HG03139 (cell line): ENCODE data around the gene CLTB.
"Not testable (repeated sequence)": the region's sequence is repeated elsewhere in the genome, so short reads cannot be mapped to it uniquely, and the experiment has no call there.

Source experiments
- ATAC-seq: cut with Tn5 transposase; IDR thresholded peaks from one replicate; pipeline ENCODE4 v1.9.1; 2021; ENCODE audit not compliant: unreplicated experiment

Gene CLTB

DNA sequence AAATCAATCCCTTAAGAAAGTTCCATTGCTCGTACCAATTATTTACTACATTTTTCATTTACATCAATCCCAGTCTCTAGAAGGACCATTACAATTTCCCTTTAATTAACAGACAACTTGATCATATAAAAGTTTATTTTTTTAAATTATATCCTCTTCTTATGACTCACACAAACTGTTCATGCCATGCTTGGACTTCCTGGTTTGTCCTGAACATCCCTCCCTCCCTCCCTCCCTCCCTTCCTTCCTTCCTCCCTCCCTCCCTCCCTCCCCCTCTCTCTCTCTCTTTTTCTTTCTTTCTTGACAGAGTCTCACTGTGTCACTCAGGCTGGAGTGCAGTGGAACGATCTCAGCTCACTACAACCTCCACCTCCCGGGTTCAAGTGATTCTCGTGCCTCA is 11.6 kb upstream of the CLTB start:
- ATAC-seq = no peak

DNA sequence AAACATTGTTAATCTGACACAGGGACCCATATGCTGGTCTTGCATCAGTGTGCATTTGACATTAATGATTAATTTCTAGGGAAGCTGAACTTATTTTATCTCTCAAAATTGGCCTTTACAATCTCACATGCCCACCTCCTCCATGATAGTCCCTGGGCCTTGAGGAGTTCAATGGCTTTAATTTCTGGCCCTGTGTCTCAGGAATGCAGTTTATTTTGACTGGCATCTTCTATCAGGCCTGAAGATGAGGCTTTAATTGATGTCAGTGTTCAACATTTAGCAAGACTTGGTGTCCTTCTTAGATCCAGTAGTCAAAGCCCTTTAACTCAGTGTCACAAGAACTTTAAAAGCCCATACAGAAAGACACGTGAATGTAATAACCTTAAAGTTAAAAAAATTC is 10.5 kb upstream of the CLTB start:
- ATAC-seq = no peak

DNA sequence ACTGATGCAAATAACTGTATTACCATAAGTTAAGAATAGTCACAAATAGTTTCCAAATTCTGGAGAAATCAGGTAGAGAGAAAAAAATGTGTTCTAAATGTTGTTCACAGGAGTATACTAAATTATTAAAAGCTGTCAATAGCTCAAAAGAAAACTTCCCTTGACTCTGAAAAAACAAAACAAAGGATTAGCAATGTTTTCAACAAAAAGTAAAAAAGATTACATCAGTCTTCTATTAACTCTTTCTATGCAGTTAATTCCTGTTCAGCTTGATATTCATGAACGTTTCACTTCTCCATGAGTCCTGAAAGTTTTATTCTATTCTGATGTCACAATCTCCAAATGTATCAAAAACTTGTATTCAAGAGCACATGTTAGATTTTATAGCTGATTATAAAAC is 9.5 kb upstream of the CLTB start:
- no peak for ATAC-seq

DNA sequence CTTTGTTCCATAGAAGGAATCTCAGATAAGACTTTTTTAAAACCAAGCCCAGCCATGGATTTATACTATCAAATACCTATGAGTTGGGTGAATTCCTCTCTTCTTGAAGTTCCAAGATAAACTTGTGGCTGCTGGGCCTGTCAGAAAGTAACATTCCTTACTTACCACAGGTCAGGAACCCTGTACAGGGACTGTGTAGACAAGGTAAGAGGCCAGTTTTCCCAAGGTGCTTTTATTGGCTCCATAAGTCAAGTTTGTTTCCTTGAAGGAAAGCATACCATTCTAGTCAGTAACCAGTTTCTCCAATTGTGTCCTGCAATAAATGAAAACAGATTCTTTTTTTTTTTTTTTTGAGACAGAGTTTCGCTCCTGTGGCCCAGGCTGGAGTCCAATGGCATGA is 8.8 kb upstream of the CLTB start:
- ATAC-seq = no peak

- ATAC-seq = no peak
Measured at GRCh38 chr5:176424181-176424580, 7.8 kb upstream of the CLTB start.

DNA sequence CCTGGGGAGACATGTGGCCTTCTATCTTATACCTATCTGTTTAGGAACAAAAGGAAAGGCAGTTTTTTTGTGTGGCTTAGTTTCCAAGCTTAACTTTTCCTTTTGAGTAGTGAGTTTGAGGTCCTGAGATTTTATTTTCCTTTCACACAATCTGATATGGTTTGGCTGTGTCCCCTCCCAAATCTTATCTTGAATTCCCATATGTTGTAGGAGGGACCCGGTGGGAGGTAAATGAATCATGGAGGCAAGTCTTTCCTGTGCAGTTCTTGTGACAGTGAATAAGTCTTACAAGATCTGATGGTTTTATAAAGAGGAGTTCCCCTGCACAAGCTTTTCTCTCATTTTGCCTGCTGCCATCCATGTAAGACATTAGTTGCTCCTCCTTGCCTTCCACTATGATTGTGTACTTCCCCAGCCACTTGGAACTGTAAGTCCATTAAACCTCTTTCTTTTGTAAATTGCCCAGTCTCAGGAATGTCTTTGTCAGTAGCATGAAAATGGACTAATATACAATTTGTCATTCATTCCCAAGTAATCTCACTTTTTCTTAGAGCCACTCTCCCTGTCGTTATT is 4.7 kb upstream of the CLTB start:
- ATAC-seq = no peak

GRCh38 chr5:176420086-176420485 is 3.7 kb upstream of the CLTB start:
- no peak for ATAC-seq

- ATAC-seq = no peak
Measured at GRCh38 chr5:176418251-176418650, 1.9 kb upstream of the CLTB start.

DNA sequence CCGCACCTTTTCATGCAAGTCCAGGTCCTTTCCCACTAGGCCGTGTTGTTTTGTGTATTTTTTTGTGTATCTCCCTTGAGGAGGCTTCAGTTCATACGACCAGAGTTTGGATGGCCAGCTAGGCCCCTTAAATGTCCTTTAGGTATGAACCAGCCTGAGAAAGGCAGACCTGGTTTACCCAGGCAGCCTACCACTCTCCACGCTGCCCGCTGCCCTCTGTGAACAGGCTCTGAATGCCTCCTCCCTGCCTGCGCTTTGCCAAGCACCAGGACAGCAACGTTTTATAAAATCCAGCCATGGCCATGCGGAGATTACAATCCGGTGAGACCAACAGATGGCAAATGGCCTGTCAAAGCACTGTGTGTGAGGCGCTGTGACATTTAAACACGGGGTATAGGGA is 626 bp upstream of the CLTB start:
- no peak for ATAC-seq

DNA sequence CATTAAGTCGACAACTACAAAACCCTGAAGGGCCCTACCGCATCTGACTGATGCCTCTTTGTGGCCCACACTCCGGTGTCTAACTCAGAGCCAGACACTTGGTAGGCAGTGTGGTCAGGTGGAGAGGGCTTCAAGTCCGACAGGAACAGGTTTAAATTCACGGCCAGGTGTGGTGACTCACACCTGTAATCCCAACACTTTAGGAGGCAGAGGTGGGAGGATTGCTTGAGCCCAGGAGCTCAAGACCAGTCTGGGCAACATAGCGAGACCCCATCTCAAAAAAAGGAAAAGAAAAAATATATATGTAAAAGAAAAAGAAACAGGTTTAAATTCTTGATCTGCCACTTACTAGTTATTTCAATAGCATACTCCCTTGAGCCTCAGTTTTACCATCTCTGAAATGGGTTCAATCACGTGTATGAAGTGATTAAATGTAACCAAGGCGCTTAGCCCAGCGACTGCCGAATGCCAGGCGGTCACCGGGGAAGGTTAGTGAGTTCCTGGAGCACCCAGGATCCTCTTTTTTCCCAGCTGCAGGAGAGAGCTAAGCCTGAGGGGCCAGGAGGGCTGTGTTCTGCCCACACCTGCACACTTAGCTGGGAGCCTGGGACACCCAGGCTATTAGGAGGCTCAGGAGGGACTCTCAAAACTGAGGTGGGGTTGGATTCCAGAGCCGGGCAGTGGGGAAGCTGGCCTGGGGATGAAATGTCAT is 943 bp downstream of the CLTB start:
- no peak for ATAC-seq

DNA sequence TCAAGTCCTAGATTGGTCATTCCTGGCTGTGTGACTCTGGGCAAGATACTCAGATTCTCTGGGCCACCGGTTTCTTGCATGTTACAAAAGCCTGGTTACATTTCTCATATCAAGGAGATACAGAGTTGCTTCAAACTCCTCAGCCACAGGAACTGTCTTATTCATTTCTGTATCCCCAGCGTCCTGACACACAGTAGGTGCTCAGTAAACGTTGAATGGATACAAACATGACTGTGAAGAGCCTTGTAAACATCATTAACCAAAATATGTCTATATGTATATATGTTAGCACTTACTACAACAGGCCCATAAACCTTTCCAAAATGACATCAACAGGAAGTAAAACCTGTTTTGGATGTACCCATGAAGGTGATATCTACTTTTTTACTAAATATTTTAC is 1.6 kb downstream of the CLTB start:
- no peak for ATAC-seq

DNA sequence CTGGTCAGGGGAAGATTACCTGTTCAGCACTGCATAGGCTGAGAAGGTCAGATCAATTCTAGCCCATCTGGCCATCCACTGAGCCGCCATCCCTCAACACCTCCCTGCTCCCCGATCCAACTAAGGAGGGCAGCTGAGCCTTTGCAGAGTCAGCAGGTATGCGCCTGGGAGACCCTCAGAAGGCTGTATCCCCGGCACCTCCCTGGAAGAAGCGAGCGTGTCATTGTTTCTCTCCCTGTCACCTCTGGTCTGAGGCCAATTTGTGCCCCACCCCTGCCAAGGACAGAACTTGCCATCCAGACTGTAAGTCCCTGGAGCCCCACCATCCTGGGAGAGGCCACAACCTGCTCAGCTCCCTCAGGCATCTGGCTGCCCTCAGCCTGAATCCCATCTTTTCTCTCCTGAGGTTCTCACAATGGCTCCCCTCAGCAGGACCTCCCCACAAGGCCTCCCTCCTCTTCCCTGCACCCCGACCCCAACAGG is 2.6 kb downstream of the CLTB start:
- ATAC-seq = no peak

DNA sequence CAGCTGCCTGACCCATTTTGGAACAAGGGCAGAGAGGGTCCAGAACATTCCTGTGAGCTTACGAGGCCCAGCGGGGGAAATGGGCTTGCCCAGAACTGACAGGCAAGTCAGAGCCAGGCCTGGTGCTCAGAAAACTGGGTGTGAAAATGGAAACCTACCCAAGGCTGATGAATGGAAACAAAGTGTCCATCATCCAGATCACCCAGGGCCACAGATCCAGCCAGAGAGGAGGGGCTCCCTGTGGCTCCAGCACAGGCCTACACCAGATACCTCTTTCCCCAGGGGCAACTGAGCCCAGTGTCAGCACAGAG is 3.1 kb downstream of the CLTB start:
- ATAC-seq = no peak

GRCh38 chr5:176412517-176413254 is 3.7 kb downstream of the CLTB start:
- ATAC-seq = no peak

DNA sequence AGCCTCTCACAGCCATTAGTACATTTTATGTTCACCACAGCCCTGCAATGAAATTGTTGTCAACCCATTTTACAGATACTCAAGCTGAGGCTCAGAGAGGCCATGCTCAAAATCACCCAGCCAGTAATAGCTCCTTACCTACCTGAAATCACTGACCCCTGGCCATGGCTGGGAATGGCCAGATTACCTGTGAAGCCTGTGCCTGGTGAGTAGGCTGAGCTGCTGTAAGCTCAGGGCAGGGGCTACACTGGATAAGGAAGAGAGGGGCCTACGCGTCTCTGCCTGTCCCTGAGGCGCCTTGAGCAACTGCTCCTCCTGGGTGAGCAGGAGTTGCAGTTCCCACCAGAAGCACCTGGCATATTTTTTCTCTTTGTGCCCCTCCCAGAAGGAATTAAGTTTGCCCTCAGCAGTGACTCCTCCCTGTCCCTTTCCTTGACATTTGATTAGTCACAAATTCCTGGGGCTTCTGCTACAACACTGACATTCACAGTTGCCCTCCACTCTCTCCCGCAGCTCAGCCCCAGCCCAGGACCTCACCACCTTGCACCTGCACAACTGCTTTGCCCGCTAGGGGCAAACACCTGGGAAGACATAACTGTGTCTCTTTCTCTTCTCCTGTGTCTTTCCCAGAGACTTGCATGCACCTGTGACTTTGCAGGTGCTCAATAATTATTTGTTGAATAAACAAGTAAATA is 5.7 kb downstream of the CLTB start:
- ATAC-seq = no peak

DNA sequence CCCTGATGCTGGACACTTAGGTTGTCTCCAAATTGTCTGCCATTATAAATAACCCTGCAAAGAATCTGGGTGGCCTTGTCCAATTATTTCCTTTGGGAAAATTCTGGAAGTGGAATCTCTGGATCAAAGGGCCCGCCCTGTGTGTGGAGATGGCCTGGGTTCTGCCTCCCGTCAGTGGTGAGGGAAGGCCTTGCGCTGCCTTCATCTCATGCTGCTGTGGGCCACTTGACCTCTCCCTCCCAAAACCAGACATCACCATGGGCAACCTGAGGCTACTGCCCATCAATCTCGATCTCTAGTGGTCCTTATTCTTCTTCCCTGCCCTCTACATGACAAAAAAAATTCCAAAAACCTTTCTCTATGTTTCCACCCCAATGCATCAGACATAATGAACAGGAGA is 6.6 kb downstream of the CLTB start:
- no peak for ATAC-seq

- no peak for ATAC-seq
Measured at GRCh38 chr5:176408590-176408989, 7.7 kb downstream of the CLTB start.

DNA sequence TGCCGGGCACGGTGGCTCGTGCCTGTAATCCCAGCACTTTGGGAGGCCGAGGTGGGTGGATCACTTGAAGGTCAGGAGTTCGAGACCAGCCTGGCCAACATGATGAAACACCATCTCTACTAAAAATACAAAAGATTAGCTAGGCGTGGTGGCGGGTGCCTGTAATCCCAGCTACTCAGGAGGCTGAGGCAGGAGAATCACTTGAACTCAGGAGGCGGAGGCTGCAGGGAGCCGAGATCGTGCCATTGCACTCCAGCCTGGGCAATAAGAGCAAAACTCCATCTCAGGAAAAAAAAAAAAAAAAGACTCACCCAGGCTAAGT is 8.1 kb downstream of the CLTB start:
- ATAC-seq = not testable (repeated sequence)

- no peak for ATAC-seq
Measured at GRCh38 chr5:176407456-176408251, 8.7 kb downstream of the CLTB start.

- no peak for ATAC-seq
Measured at GRCh38 chr5:176406436-176407052, 9.8 kb downstream of the CLTB start.
